HepG2 (cell line): Measurements from ENCODE around the gene ERLIN1. TPM values are rescaled to one million over a fixed set of nuclear protein-coding genes. Genes with fewer than 3 reads are reported as not detected.
A peak's percentile ranks its signal among the peaks of the same experiment; 100 is the strongest.

ENCODE experiments used
- ATAC-seq: fragments of 200-7000 bp; cut with Tn5 transposase; 3 replicates; pipeline ENCODE4 v1.9.1; 2020; ENCODE audit warnings: mild to moderate bottlenecking, moderate library complexity
- BruUV-seq: library from RNA; stranded (reverse); fragments of 400-500 nt; replicated peaks from 2 replicates; lab custom pipeline; 2021; lab: Mats Ljungman, UMichigan
- CTCF ChIA-PET: fragments of 300-600 bp; formaldehyde crosslinking; extraction: SDS; loops from one replicate; lab custom pipeline; 2021; ENCODE audit warnings: low total read pairs, inconsistent platforms, low intra/inter-chr PET ratio; lab: Yijun Ruan, JAX
- POLR2A ChIA-PET: fragments of 350-600 bp; sonication (Branson Sonifier 250); formaldehyde crosslinking; loops from one replicate; lab custom pipeline; 2020; ENCODE audit warnings: antibody characterized with exemption, inconsistent platforms; lab: Yijun Ruan, JAX
- DNase-seq: peaks from one replicate; pipeline ENCODE4 v3.0.0-alpha.2; 2015; ENCODE audit warnings: low spot score
- FAIRE-seq: peaks from 3 replicates; lab custom pipeline; 2011; peaks lifted over from hg19 to GRCh38; lab: Jason Lieb, UNC
- H2AFZ ChIP-seq: one replicate; pipeline ENCODE4 v1.6.1; 2011; ENCODE audit warnings: low read length, inconsistent platforms
- H3K27ac ChIP-seq: fragments of 300-600 bp; 3 replicates; pipeline ENCODE4 v1.8.0; 2011; ENCODE audit warnings: mixed run types, mild to moderate bottlenecking, mixed read lengths, low read length, inconsistent platforms; ENCODE audit not compliant: insufficient read depth; ENCODE audit errors: extremely low read length
- H3K27me3 ChIP-seq, 2 experiments: fragments of 200-600 bp in 1 of 2; 2 replicates in 1 of 2; 3 replicates in 1 of 2; pipeline versions ENCODE4 v1.6.0 to v1.8.0; 2011; ENCODE audit warnings: low read length in 2 of 2, mild to moderate bottlenecking in 2 of 2, moderate library complexity in 2 of 2, inconsistent platforms in 1 of 2; ENCODE audit not compliant: insufficient read depth in 2 of 2, control insufficient read depth in 1 of 2
- H3K36me3 ChIP-seq, 2 experiments: fragments of 200-600 bp in 1 of 2; replicated peaks in 1 of 2; 2 replicates in 1 of 2; 3 replicates in 1 of 2; pipeline versions ENCODE4 v1.5.1 to v1.8.0; 2011; ENCODE audit warnings: low read length in 2 of 2, inconsistent platforms in 1 of 2; ENCODE audit not compliant: insufficient read depth in 2 of 2, control insufficient read depth in 1 of 2
- H3K4me1 ChIP-seq: 2 replicates; pipeline ENCODE4 v1.5.1; 2012; ENCODE audit warnings: low read length, inconsistent platforms; ENCODE audit not compliant: insufficient read depth
- H3K4me2 ChIP-seq: 2 replicates; pipeline ENCODE4 v1.6.0; 2011; ENCODE audit warnings: low read depth, low read length, inconsistent platforms
- H3K4me3 ChIP-seq, 3 experiments: fragments of 200-600 bp in 1 of 3; sonication (generic), shearing (Covaris generic) in 1 of 3; replicated peaks in 1 of 3; 2 replicates each; pipeline ENCODE4 v1.5.1; 2011 to 2016; ENCODE audit warnings: low read length in 3 of 3, inconsistent platforms in 2 of 3, low read depth in 2 of 3, mild to moderate bottlenecking in 2 of 3, control low read depth in 1 of 3, mixed read lengths in 1 of 3; ENCODE audit not compliant: insufficient read depth in 1 of 3
- H3K79me2 ChIP-seq: one replicate; pipeline ENCODE4 v1.6.1; 2011; ENCODE audit warnings: low read length, inconsistent platforms; ENCODE audit not compliant: insufficient read depth
- H3K9ac ChIP-seq: 2 replicates; pipeline ENCODE4 v1.6.0; 2011; ENCODE audit warnings: mild to moderate bottlenecking, low read depth, low read length, inconsistent platforms; ENCODE audit not compliant: insufficient read depth
- H3K9me3 ChIP-seq: 2 replicates; pipeline ENCODE4 v1.5.1; 2012; ENCODE audit warnings: mild to moderate bottlenecking, low read length
- H4K20me1 ChIP-seq: 2 replicates; pipeline ENCODE4 v1.6.0; 2011; ENCODE audit warnings: inconsistent platforms, mild to moderate bottlenecking, low read length, moderate library complexity; ENCODE audit not compliant: insufficient read depth
- BHLHE40 ChIP-seq: IDR thresholded peaks from 2 replicates; pipeline ENCODE4 v1.6.1; 2011; ENCODE audit warnings: low read length, improper control_type of control experiment
- BORCS8-MEF2B ChIP-seq: sonication (generic); formaldehyde crosslinking; IDR thresholded peaks from 2 replicates; pipeline ENCODE4 v1.8.0; 2022; ENCODE audit warnings: mild to moderate bottlenecking, missing genetic modification reagents
- CBFB ChIP-seq: sonication (generic); formaldehyde crosslinking; IDR thresholded peaks from 2 replicates; pipeline ENCODE4 v1.4.0; 2020; ENCODE audit warnings: missing genetic modification reagents
- ETV5 ChIP-seq: IDR thresholded peaks from 2 replicates; pipeline ENCODE4 v1.6.1; 2018; ENCODE audit warnings: missing biosample characterization, missing genetic modification reagents, inconsistent platforms, borderline replicate concordance
- HOXA5 ChIP-seq: sonication (generic); formaldehyde crosslinking; IDR thresholded peaks from 2 replicates; pipeline ENCODE4 v1.4.0; 2020; ENCODE audit warnings: missing genetic modification reagents
- NFE2 ChIP-seq: sonication (generic); formaldehyde crosslinking; IDR thresholded peaks from 2 replicates; pipeline ENCODE4 v1.4.0; 2020; ENCODE audit warnings: missing genetic modification reagents
- RAD21 ChIP-seq: fragments of 450-650 bp; formaldehyde crosslinking; IDR thresholded peaks from 2 replicates; pipeline ENCODE4 v1.5.0; 2020; ENCODE audit warnings: mild to moderate bottlenecking
- RELA ChIP-seq: sonication (generic); formaldehyde crosslinking; IDR thresholded peaks from 2 replicates; pipeline ENCODE4 v1.4.0; 2020; ENCODE audit warnings: missing genetic modification reagents
- SSRP1 ChIP-seq: IDR thresholded peaks from 2 replicates; pipeline ENCODE4 v1.6.1; 2016; ENCODE audit warnings: control low read depth
- TRIM24 ChIP-seq: sonication (generic); formaldehyde crosslinking; IDR thresholded peaks from 2 replicates; pipeline ENCODE4 v1.8.0; 2022; ENCODE audit warnings: mild to moderate bottlenecking, missing genetic modification reagents
- ZNF496 ChIP-seq: sonication (generic); formaldehyde crosslinking; IDR thresholded peaks from 2 replicates; pipeline ENCODE4 v1.8.1; 2023; ENCODE audit warnings: mild to moderate bottlenecking, moderate library complexity, missing genetic modification reagents; ENCODE audit not compliant: insufficient replicate concordance
- ZNF547 ChIP-seq: sonication (generic); formaldehyde crosslinking; IDR thresholded peaks from 2 replicates; pipeline ENCODE4 v1.5.1; 2020; ENCODE audit warnings: mild to moderate bottlenecking, missing genetic modification reagents
- ZSCAN12 ChIP-seq: sonication (generic); formaldehyde crosslinking; IDR thresholded peaks from 2 replicates; pipeline ENCODE4 v1.9.0; 2021; ENCODE audit warnings: mild to moderate bottlenecking, missing genetic modification reagents
- WGBS: methylation state at CpG from one replicate; pipeline ENCODE4 v1.1.6; 2017; ENCODE audit warnings: low lambda C conversion rate; 5-methylcytosine and 5-hydroxymethylcytosine counted together
- in situ Hi-C: cut with HindIII; loops from 2 replicates; pipeline ENCODE4 v1.10.0; 2017; ENCODE audit warnings: low pct_unique_long_range_greater_than_20kb; ENCODE audit not compliant: extremely low pct_ligation_motif_present
- intact Hi-C: fragments of 100-400 bp; cut with micrococcal nuclease; formaldehyde crosslinking; loops from one replicate; pipeline ENCODE4 v1.10.0; 2022; ENCODE audit not compliant: unreplicated experiment
- polyA plus RNA-seq, 8 experiments: library from polyadenylated mRNA; depleted of rRNA in 3 of 8; stranded (reverse) in 7 of 8; unstranded in 1 of 8; fragments of >200 nt; fragmentation: Illumina TruSeq in 4 of 8; extraction: Trizol in 4 of 8; gene quantifications; 2 replicates each; pipeline versions ENCODE4 v1.2.1 to v1.2.3, GENCODE V29; 2011 to 2016; ENCODE audit warnings: low read depth in 4 of 8, missing spikeins in 1 of 8, mixed read lengths in 1 of 8; ENCODE audit not compliant: insufficient read depth in 1 of 8
- total RNA-seq, 5 experiments: library from RNA; depleted of rRNA; stranded (reverse); fragments of >200 nt; fragmentation: Illumina TruSeq; extraction: Trizol; gene quantifications; 2 replicates each; pipeline ENCODE4 v1.2.3, GENCODE V29; 2016; ENCODE audit warnings: low read depth in 1 of 5
- TF ChIP-seq, protein P1 (sequence below): sonication (generic); formaldehyde crosslinking; IDR thresholded peaks from 2 replicates; pipeline ENCODE4 v1.9.0; 2021; ENCODE audit warnings: mild to moderate bottlenecking, missing genetic modification reagents
- TF ChIP-seq, protein P2 (sequence below): sonication (generic); formaldehyde crosslinking; IDR thresholded peaks from 2 replicates; pipeline ENCODE4 v1.5.0; 2020; ENCODE audit warnings: mild to moderate bottlenecking, missing genetic modification reagents
- TF ChIP-seq, protein P3 (sequence below): IDR thresholded peaks from 2 replicates; pipeline ENCODE4 v1.6.1; 2016; ENCODE audit warnings: low read depth

Gene ERLIN1
- total and polyA plus RNA-seq, 2 of the 13 experiments (the other 11 are each of a cell fraction or from before 2014, with no cell fraction given), result 56.8 to 69.3 TPM

DNA sequence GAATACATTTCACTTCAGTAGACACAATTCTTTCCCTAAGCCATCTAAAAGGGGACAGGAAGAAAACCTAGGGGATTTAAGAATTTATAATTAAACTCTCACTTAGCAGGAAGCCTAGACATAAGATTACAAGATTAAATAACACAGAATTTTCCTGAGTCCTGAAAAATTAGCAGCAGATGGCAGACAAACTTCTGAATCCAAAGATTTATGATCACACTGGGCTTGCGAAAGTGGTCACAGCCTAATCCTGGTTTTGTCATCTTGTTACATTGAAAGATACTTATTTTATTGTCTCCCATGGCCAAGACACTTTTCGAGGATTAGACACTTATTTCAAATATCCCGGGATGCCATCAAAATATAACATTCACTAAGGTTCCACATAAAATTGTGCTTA is 2.9 kb downstream of the ERLIN1 start (continued):
- TF ChIP-seq, protein P1, sequence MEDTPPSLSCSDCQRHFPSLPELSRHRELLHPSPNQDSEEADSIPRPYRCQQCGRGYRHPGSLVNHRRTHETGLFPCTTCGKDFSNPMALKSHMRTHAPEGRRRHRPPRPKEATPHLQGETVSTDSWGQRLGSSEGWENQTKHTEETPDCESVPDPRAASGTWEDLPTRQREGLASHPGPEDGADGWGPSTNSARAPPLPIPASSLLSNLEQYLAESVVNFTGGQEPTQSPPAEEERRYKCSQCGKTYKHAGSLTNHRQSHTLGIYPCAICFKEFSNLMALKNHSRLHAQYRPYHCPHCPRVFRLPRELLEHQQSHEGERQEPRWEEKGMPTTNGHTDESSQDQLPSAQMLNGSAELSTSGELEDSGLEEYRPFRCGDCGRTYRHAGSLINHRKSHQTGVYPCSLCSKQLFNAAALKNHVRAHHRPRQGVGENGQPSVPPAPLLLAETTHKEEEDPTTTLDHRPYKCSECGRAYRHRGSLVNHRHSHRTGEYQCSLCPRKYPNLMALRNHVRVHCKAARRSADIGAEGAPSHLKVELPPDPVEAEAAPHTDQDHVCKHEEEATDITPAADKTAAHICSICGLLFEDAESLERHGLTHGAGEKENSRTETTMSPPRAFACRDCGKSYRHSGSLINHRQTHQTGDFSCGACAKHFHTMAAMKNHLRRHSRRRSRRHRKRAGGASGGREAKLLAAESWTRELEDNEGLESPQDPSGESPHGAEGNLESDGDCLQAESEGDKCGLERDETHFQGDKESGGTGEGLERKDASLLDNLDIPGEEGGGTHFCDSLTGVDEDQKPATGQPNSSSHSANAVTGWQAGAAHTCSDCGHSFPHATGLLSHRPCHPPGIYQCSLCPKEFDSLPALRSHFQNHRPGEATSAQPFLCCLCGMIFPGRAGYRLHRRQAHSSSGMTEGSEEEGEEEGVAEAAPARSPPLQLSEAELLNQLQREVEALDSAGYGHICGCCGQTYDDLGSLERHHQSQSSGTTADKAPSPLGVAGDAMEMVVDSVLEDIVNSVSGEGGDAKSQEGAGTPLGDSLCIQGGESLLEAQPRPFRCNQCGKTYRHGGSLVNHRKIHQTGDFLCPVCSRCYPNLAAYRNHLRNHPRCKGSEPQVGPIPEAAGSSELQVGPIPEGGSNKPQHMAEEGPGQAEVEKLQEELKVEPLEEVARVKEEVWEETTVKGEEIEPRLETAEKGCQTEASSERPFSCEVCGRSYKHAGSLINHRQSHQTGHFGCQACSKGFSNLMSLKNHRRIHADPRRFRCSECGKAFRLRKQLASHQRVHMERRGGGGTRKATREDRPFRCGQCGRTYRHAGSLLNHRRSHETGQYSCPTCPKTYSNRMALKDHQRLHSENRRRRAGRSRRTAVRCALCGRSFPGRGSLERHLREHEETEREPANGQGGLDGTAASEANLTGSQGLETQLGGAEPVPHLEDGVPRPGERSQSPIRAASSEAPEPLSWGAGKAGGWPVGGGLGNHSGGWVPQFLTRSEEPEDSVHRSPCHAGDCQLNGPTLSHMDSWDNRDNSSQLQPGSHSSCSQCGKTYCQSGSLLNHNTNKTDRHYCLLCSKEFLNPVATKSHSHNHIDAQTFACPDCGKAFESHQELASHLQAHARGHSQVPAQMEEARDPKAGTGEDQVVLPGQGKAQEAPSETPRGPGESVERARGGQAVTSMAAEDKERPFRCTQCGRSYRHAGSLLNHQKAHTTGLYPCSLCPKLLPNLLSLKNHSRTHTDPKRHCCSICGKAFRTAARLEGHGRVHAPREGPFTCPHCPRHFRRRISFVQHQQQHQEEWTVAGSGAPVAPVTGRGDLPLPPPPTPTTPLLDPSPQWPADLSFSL (CRISPR knock-in tag), result no peak

DNA sequence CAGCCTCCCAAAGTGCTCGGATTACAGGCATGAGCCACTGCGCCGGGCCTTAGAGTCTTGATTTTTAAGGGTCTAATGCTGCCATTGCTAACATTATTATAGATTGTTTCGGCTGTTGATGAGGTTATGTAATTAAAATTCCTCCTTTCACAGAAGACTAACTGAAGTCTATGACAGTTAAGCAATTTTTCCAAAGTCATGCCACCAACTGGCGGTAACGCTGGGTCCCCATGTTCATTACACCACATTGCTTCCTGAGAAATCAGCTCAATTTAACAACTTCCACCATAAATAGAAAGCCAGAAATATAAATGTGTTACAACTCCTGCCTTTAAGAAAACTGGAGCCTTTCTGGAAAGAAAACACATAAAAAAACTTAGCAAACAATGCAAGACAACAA is 3.5 kb downstream of the ERLIN1 start:
- no peaks in the 10 kb centered on the region for H3K9me3 ChIP-seq
- no peak for DNase-seq
- no TSS peak for BruUV-seq
- in situ Hi-C loops (no loop called here), intact Hi-C loops (no loop called here)
- H3K79me2 ChIP-seq, result peaks cover 54% of the 10 kb centered on the region
- FAIRE-seq, result no peak
- H4K20me1 ChIP-seq, result no peaks in the 10 kb centered on the region; the same call in 1 of the 2 replicates
- ATAC-seq, result no peak
- ChIA-PET CTCF (no interaction called here), POLR2A (no interaction called here)
- H3K4me2 ChIP-seq, result no peak overlapping the region
- H3K9ac ChIP-seq, result no peak overlapping the region
- H3K27ac ChIP-seq, result peak overlapping the region; percentile 81
- over 99% methylated on average over 6 of the region's 6 CpGs for WGBS
- peaks cover 59% of the 10 kb centered on the region for H3K4me1 ChIP-seq
- H3K36me3 ChIP-seq, result peaks cover 0 to 25% of the 10 kb centered on the region in 2 experiments; a peak in 2 of 5 replicates
- H2AFZ ChIP-seq, result no peak overlapping the region
- no peak overlapping the region for H3K4me3 ChIP-seq
- no peaks in the 10 kb centered on the region; a peak in 1 of 5 replicates for H3K27me3 ChIP-seq
- no peak for TF ChIP-seq BORCS8-MEF2B (CRISPR knock-in tag)
- no peak for TF ChIP-seq TRIM24
- TF ChIP-seq NFE2 (CRISPR knock-in tag), result no peak
- TF ChIP-seq, protein P2, sequence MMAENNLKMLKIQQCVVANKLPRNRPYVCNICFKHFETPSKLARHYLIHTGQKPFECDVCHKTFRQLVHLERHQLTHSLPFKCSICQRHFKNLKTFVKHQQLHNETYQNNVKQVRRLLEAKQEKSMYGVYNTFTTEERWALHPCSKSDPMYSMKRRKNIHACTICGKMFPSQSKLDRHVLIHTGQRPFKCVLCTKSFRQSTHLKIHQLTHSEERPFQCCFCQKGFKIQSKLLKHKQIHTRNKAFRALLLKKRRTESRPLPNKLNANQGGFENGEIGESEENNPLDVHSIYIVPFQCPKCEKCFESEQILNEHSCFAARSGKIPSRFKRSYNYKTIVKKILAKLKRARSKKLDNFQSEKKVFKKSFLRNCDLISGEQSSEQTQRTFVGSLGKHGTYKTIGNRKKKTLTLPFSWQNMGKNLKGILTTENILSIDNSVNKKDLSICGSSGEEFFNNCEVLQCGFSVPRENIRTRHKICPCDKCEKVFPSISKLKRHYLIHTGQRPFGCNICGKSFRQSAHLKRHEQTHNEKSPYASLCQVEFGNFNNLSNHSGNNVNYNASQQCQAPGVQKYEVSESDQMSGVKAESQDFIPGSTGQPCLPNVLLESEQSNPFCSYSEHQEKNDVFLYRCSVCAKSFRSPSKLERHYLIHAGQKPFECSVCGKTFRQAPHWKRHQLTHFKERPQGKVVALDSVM, result no peak
- TF ChIP-seq, protein P3, sequence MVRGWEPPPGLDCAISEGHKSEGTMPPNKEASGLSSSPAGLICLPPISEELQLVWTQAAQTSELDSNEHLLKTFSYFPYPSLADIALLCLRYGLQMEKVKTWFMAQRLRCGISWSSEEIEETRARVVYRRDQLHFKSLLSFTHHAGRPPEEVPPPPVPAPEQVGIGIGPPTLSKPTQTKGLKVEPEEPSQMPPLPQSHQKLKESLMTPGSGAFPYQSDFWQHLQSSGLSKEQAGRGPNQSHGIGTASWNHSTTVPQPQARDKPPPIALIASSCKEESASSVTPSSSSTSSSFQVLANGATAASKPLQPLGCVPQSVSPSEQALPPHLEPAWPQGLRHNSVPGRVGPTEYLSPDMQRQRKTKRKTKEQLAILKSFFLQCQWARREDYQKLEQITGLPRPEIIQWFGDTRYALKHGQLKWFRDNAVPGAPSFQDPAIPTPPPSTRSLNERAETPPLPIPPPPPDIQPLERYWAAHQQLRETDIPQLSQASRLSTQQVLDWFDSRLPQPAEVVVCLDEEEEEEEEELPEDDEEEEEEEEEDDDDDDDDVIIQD (CRISPR knock-in tag), result no peak
- TF ChIP-seq BHLHE40, result no peak
- TF ChIP-seq ETV5 (CRISPR knock-in tag), result no peak
- no peak for TF ChIP-seq ZNF547
- no peak for TF ChIP-seq RAD21 (CRISPR knock-in tag)
- TF ChIP-seq HOXA5, result no peak
- TF ChIP-seq RELA, result no peak
- no peak for TF ChIP-seq SSRP1 (CRISPR knock-in tag)
- no peak for TF ChIP-seq CBFB (CRISPR knock-in tag)
- TF ChIP-seq ZSCAN12 (CRISPR knock-in tag), result no peak
- no peak for TF ChIP-seq ZNF496 (CRISPR knock-in tag)
